Endothelial cell (in vitro differentiated cells): ENCODE results near the gene CLDN9. TPM values are rescaled to one million over a fixed set of nuclear protein-coding genes. Genes with fewer than 3 reads are reported as not detected.

Experiments
- DNase-seq: peaks from one replicate; pipeline ENCODE4 v3.0.0; 2021; ENCODE audit warnings: low spot score
- H3K27ac Mint-ChIP-seq: one replicate; pipeline ENCODE4 v1.8.0; 2021; ENCODE audit warnings: mixed read lengths, inconsistent platforms; ENCODE audit not compliant: unreplicated experiment
- H3K27me3 Mint-ChIP-seq: one replicate; pipeline ENCODE4 v1.8.0; 2021; ENCODE audit warnings: mild to moderate bottlenecking, moderate library complexity, mixed read lengths, inconsistent platforms; ENCODE audit not compliant: unreplicated experiment
- H3K36me3 Mint-ChIP-seq: one replicate; pipeline ENCODE4 v1.8.0; 2021; ENCODE audit warnings: mild to moderate bottlenecking, low read depth, mixed read lengths, inconsistent platforms; ENCODE audit not compliant: unreplicated experiment
- H3K4me1 Mint-ChIP-seq: one replicate; pipeline ENCODE4 v1.8.0; 2021; ENCODE audit warnings: mild to moderate bottlenecking, mixed read lengths, inconsistent platforms; ENCODE audit not compliant: unreplicated experiment
- H3K4me3 Mint-ChIP-seq: one replicate; pipeline ENCODE4 v1.8.0; 2021; ENCODE audit warnings: mild to moderate bottlenecking, mixed read lengths, inconsistent platforms; ENCODE audit not compliant: unreplicated experiment
- H3K9me3 Mint-ChIP-seq: one replicate; pipeline ENCODE4 v1.8.0; 2021; ENCODE audit warnings: mixed read lengths, inconsistent platforms; ENCODE audit not compliant: unreplicated experiment
- total RNA-seq: library from RNA; stranded (reverse); fragmentation: NEBNext Ultra II Directional; extraction: Animal tissue kit (Norgen Biotek cat#: 25700); gene quantifications from one replicate; pipeline ENCODE4 v1.2.1, GENCODE V29; 2021; ENCODE audit not compliant: unreplicated experiment
- TF ChIP-seq, protein P1 (sequence below): fragments of 200-600 bp; sonication (generic); IDR thresholded peaks from one replicate; pipeline ENCODE4 v1.5.0; 2021; ENCODE audit warnings: antibody characterized with exemption; ENCODE audit not compliant: unreplicated experiment

The CLDN9 gene
- total RNA-seq, 1 donor from 2014 or later: not detected

DNA sequence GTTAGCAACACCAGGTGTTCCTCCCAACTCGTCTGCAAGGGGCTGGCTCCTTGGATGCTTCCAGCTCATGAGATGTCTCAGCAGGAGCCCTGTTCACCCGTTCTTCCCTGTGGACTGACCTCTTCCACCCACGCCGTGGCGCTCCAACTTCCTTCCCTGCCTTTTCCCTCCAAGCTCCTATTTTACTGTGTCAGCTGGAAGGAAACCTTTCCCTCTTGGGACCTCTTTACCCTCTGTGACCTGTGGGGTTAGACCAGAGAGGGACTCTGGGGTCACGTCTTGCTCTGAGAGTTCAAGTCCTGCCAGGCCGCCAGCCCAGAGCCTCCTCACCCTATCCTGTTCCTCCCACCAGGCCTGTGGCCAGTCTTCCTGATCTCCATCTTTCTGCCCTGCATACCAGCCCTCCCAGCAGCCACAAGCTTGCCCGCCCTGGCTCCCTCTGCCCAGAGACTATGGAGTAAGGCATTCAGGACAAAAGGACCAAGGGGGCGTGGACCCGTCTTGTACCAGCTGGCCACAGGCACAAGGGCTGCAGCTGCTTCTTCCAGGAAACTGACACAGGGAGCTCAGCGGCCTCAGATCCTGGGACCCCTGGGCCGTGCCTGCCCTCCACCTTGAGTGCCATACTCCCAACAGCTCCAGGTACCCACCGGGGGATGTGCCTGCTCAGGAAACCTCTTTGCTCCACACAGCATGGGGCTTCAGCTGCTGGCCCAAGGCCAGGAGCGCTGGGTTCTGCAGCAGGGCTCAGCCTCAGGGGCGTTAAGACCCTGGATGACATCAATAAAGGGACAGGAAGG is 40.5 kb upstream of the CLDN9 start:
- Mint-ChIP-seq H3K4me3 (peak overlapping the region; percentile 47), H3K27ac (peak overlapping the region; percentile 31), H3K27me3 (peaks cover 17% of the 10 kb centered on the region)

DNA sequence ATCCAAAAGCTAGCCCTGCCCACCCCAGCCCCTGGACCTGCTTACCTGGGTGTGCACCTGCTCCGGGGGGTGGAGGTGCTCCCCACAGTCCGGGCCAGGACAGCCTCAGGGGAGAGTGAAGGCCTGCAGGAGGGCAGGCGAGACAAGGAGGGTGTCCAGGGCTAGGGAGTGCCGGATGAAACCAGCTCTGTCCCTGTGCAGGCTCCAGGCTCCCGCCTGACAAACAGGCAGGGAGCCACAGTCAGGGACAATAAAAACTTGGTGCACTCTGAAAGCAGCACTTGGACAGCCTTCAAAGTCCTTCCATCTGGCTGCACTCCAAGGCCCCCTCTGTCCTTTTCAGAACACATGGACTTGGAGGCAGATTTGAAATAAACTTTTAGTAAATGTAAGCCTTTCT is 39.6 kb upstream of the CLDN9 start:
- Mint-ChIP-seq H3K9me3 (no peaks in the 10 kb centered on the region), H3K4me3 (no peak overlapping the region), H3K27ac (no peak overlapping the region), H3K36me3 (peaks cover 7% of the 10 kb centered on the region), H3K27me3 (peaks cover 16% of the 10 kb centered on the region), H3K4me1 (peaks cover 6% of the 10 kb centered on the region)
- no peak for DNase-seq
- TF ChIP-seq, protein P1, sequence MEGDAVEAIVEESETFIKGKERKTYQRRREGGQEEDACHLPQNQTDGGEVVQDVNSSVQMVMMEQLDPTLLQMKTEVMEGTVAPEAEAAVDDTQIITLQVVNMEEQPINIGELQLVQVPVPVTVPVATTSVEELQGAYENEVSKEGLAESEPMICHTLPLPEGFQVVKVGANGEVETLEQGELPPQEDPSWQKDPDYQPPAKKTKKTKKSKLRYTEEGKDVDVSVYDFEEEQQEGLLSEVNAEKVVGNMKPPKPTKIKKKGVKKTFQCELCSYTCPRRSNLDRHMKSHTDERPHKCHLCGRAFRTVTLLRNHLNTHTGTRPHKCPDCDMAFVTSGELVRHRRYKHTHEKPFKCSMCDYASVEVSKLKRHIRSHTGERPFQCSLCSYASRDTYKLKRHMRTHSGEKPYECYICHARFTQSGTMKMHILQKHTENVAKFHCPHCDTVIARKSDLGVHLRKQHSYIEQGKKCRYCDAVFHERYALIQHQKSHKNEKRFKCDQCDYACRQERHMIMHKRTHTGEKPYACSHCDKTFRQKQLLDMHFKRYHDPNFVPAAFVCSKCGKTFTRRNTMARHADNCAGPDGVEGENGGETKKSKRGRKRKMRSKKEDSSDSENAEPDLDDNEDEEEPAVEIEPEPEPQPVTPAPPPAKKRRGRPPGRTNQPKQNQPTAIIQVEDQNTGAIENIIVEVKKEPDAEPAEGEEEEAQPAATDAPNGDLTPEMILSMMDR: no peak

More for the DNA sequence above, 40.5 kb upstream of the CLDN9 start:
- Mint-ChIP-seq H3K4me1 (peaks cover 6% of the 10 kb centered on the region), H3K9me3 (no peaks in the 10 kb centered on the region), H3K36me3 (peaks cover 8% of the 10 kb centered on the region)
- DNase-seq: no peak
- TF ChIP-seq, protein P1: no peak

GRCh38 chr16:2973605-2974318 is 39.0 kb upstream of the CLDN9 start:
- Mint-ChIP-seq H3K27me3 (peaks cover 9% of the 10 kb centered on the region), H3K4me1 (no peaks in the 10 kb centered on the region), H3K4me3 (no peak overlapping the region), H3K9me3 (no peaks in the 10 kb centered on the region), H3K27ac (no peak overlapping the region), H3K36me3 (peaks cover 3% of the 10 kb centered on the region)
- DNase-seq: no peak
- TF ChIP-seq, protein P1: no peak

GRCh38 chr16:2974319-2975056 is 38.2 kb upstream of the CLDN9 start:
- no peak for DNase-seq
- H3K27me3 Mint-ChIP-seq: peaks cover 8% of the 10 kb centered on the region
- peaks cover 3% of the 10 kb centered on the region for H3K36me3 Mint-ChIP-seq
- H3K4me3 Mint-ChIP-seq: no peak overlapping the region
- H3K9me3 Mint-ChIP-seq: no peaks in the 10 kb centered on the region
- TF ChIP-seq, protein P1: no peak
- H3K27ac Mint-ChIP-seq: no peak overlapping the region
- no peaks in the 10 kb centered on the region for H3K4me1 Mint-ChIP-seq
